Heart left ventricle (tissue), 16 donors: ENCODE data around the gene SLC23A2. TPM values are rescaled to one million over a fixed set of nuclear protein-coding genes. Genes with fewer than 3 reads are reported as not detected.

Experiments used
- ATAC-seq, 4 donors: fragments of 200-7000 bp; cut with Tn5 transposase; one replicate each; pipeline ENCODE4 v1.9.1; 2020 to 2022; ENCODE audit warnings: moderate library complexity in 4 of 4, mild to moderate bottlenecking in 3 of 4, moderate number of reproducible peaks in 1 of 4
- DNase-seq, 5 donors: peaks; one replicate each; pipeline ENCODE4 v3.0.0-alpha.2; 2020
- H3K27ac ChIP-seq, 12 donors: fragments of 200-600 bp; sonication (generic) in 4 of 12; one replicate each; pipeline versions ENCODE4 v1.5.0 to v1.8.0; 2016 to 2022; ENCODE audit warnings: mild to moderate bottlenecking in 2 of 12
- H3K27me3 ChIP-seq, 9 donors: fragments of 200-600 bp; sonication (generic) in 2 of 9; one replicate each; pipeline versions ENCODE4 v1.5.1 to v1.8.0; 2016 to 2022; ENCODE audit warnings: mild to moderate bottlenecking in 3 of 9
- H3K36me3 ChIP-seq, 9 donors: fragments of 200-600 bp; sonication (generic) in 2 of 9; one replicate each; pipeline versions ENCODE4 v1.5.0 to v1.8.0; 2018 to 2022; ENCODE audit warnings: mild to moderate bottlenecking in 2 of 9
- H3K4me1 ChIP-seq, 12 donors: fragments of 200-600 bp; sonication (generic) in 4 of 12; one replicate each; pipeline versions ENCODE4 v1.5.0 to v1.8.0; 2016 to 2022; ENCODE audit warnings: mild to moderate bottlenecking in 3 of 12
- H3K4me3 ChIP-seq, 12 donors: fragments of 200-600 bp; sonication (generic) in 4 of 12; one replicate each; pipeline versions ENCODE4 v1.5.0 to v1.8.0; 2017 to 2022; ENCODE audit warnings: mild to moderate bottlenecking in 9 of 12, moderate library complexity in 4 of 12
- H3K9me3 ChIP-seq, 12 donors: fragments of 200-600 bp; sonication (generic) in 4 of 12; one replicate each; pipeline versions ENCODE4 v1.5.0 to v1.8.0; 2016 to 2022; ENCODE audit warnings: mild to moderate bottlenecking in 1 of 12
- POLR2A ChIP-seq, 2 donors: fragments of 450-650 bp; IDR thresholded peaks; one replicate each; pipeline ENCODE4 v1.6.1; 2017; ENCODE audit warnings: antibody characterized with exemption in 2 of 2, mild to moderate bottlenecking in 2 of 2, moderate library complexity in 2 of 2
- WGBS, 4 donors: extraction: QIAGEN DNeasy Blood & Tissue Kit in 2 of 4; methylation state at CpG; one replicate each; pipeline versions ENCODE4 v1.1.5 to v1.1.7; 2013 to 2018; 5-methylcytosine and 5-hydroxymethylcytosine counted together
- intact Hi-C, 10 donors: fragments of 100-400 bp; cut with DNase I; formaldehyde crosslinking; loops; one replicate each; pipeline versions ENCODE4 v1.11.1 to v1.14.2; 2022
- polyA plus RNA-seq, 2 donors: library from polyadenylated mRNA; stranded (reverse); fragments of 200-250 nt; gene quantifications; one replicate each; pipeline ENCODE4 v1.2.3, GENCODE V29; 2013
- total RNA-seq, 9 donors: library from RNA; depleted of rRNA in 2 of 9; stranded (reverse); fragments of >200 nt in 2 of 9; fragmentation: NEBNext Ultra II Directional in 3 of 9; extraction: Animal tissue kit (Norgen Biotek cat#: 25700) in 3 of 9; gene quantifications; one replicate each; pipeline versions ENCODE4 v1.1.0 to v1.2.4, GENCODE V29; 2016 to 2023
- TF ChIP-seq, protein P1 (sequence below), 12 donors: fragments of 200-600 bp; sonication (generic) in 4 of 12; IDR thresholded peaks; one replicate each; pipeline versions ENCODE4 v1.5.0 to v1.8.0; 2018 to 2022; ENCODE audit warnings: antibody characterized with exemption in 12 of 12, mild to moderate bottlenecking in 5 of 12
- donor health status: ischemic (EF 13 %, LVEDD 7.1; RV severe dilation, severe dysfunction).
- donor health status: healthy with polysubstance abuse.
- donor health status: DM: no; HTN: yes; CAD: no.
- donor health status: DM: no; HTN: no; CAD: no.
- donor health status: ischemic (EF 25% LVEDD 6.9; RV normal size, moderate dysfunction).
- donor health status: ischemic (EF 25% LVEDD 5.7; RV mildly dilated, moderate dysfunction).
- donor health status: healthy.
- donor health status: DM: yes; HTN: yes; CAD: no.
- donor health status: ischemic (EF 35%, LVEDD 5.7; RV mildly dilated, moderate dysfunction).
- donor health status: nonischemic (EF 11% LVEDD 7.7; RV severe dilation, severe dysfunction).
- donor health status: DM: yes; HTN: yes; CAD: no.
- donor health status: PGD.
- donor health status: ischemic (EF 29% LVEDD 5.4; RV normal size, mild dysfunction).
- donor health status: nonischemic (EF 23%, LVEDD 6.1; RV moderate dilation, normal function).

SLC23A2 gene
- total and polyA plus RNA-seq, 11 donors = 3.0 to 18.7 (median 8.1) TPM

DNA sequence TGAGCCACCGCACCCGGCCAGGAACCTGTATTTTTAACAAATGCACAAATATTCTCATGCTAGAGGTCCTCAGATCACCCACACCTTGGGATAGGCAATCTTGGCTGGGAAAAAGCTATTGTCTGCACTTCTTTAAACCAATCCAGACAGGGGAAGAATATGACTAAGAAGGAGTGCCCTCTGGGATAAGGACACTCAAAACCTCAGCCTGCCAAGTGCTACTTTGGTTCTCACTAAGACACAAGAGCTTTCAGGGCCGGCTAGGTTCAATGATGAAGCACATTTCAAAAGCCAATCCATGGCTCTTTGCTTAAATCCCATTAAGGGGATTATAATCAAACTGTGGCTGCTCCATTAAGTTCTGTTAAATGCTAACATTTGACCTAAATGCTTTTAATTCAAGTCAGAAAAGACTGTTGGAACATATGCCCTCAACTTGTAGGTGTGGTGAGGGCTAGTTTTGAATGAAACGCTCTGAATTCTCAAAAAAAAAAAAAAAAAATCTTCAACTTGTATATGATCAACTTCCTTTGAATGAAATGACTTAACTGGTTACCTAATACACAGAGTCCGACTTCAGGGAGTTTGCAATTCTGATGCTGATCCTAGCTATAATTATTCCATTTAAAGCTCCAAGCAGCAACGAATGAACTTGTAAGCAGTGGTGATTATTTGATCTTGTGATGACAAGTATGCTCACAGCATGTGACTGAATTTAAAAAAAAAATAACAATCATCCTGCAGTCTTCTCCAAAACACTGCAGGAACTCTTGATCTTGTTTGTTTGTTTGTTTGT, 56.6 kb downstream of the SLC23A2 start:
- no peak overlapping the region for H3K4me3 ChIP-seq
- 72 to 75% (median 74%) methylated on average over 6 of the region's 6 CpGs for WGBS, 4 donors
- H3K4me1 ChIP-seq = peaks cover 0 to 34% (median 7%) of the 10 kb centered on the region in 12 donors
- no peak for DNase-seq
- no peaks in the 10 kb centered on the region for H3K9me3 ChIP-seq
- intact Hi-C loops = no loop called here
- H3K27ac ChIP-seq = no peak overlapping the region
- peaks cover 0 to 16% (median 0%) of the 10 kb centered on the region in 9 donors for H3K36me3 ChIP-seq
- H3K27me3 ChIP-seq = no peaks in the 10 kb centered on the region
- ATAC-seq = peak in 2 of 4 donors; percentile 55 to 73
- TF ChIP-seq, protein P1, sequence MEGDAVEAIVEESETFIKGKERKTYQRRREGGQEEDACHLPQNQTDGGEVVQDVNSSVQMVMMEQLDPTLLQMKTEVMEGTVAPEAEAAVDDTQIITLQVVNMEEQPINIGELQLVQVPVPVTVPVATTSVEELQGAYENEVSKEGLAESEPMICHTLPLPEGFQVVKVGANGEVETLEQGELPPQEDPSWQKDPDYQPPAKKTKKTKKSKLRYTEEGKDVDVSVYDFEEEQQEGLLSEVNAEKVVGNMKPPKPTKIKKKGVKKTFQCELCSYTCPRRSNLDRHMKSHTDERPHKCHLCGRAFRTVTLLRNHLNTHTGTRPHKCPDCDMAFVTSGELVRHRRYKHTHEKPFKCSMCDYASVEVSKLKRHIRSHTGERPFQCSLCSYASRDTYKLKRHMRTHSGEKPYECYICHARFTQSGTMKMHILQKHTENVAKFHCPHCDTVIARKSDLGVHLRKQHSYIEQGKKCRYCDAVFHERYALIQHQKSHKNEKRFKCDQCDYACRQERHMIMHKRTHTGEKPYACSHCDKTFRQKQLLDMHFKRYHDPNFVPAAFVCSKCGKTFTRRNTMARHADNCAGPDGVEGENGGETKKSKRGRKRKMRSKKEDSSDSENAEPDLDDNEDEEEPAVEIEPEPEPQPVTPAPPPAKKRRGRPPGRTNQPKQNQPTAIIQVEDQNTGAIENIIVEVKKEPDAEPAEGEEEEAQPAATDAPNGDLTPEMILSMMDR (IDR thresholded peaks at IDR 0.05) = no peak
- TF ChIP-seq POLR2A (IDR thresholded peaks at IDR 0.05) = no peak

DNA sequence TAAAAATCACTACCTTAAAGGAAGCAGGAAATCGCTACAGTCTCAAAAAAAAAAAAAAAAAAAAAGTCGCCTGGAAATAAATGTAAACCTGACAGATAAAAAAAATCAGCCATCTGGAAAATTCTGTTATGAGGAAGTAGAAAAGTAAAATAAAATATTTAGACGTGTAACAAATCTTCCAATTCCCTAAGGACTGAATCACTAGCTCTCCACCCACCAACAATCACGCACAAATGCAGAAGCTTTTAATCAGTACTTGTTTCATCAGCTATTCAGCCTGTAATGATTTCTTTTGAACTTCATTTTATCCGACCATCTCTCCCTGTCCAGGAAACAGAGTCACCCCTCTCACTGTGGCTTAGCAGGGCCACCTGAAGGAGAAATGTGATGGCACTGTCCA, 59.0 kb downstream of the SLC23A2 start:
- H3K27me3 ChIP-seq = no peaks in the 10 kb centered on the region
- TF ChIP-seq POLR2A (IDR thresholded peaks at IDR 0.05) = no peak
- no peak overlapping the region for H3K4me3 ChIP-seq
- 37 to 48% (median 42%) methylated on average over 5 of the region's 5 CpGs for WGBS, 4 donors
- peaks cover 0 to 25% (median 6%) of the 10 kb centered on the region in 12 donors for H3K4me1 ChIP-seq
- H3K27ac ChIP-seq = no peak overlapping the region
- no peaks in the 10 kb centered on the region for H3K9me3 ChIP-seq
- intact Hi-C loops = no loop called here
- peaks cover 0 to 10% (median 0%) of the 10 kb centered on the region in 9 donors for H3K36me3 ChIP-seq
- ATAC-seq (no peak), DNase-seq (no peak)

DNA sequence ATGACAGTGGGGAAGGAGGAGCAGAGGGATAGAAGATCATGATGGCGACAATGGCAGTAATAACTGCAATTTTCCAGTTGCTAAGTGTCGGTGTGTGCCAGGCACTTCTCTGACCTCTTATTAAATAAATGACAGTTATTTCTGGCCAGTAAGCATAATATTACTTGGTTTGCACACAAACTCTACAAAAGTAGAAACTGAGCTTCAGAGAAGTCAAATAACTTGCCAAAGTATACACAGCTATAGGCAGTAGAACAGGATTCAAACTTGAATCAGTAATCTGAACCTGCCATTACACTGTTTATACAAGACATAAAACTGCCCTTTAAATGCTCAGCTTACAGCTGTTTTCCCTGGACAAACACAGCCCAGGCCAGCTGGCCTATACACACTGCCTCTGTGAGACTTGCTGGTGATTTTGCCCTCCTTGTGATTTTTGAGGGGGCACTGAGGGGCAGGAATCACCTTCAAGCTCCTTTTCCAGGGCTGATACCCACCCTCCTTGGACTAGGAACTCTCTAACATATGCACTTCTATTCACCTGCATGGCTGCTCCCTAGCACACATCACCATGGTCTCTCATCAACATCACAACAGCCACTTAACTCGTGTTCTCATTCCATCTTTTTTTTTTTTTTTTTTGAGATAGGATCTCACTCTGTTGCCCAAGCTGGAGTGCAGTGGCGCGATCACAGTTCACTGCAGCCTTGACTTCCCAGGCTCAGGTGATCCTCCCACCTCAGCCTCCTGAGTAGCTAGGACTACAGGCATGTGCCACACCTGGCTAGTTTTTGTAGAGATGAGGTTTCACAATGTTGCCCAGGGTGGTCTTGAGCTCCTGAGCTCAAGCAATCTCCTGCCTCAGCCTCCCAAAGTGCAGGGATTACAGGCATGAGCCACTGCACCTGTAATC, 63.6 kb downstream of the SLC23A2 start:
- no peak overlapping the region for H3K4me3 ChIP-seq
- 75 to 80% (median 78%) methylated on average over 5 of the region's 5 CpGs for WGBS, 4 donors
- ATAC-seq (no peak), DNase-seq (no peak)
- peaks cover 0 to 11% (median 0%) of the 10 kb centered on the region in 9 donors for H3K36me3 ChIP-seq
- H3K27me3 ChIP-seq = no peaks in the 10 kb centered on the region
- H3K27ac ChIP-seq = no peak overlapping the region
- no peaks in the 10 kb centered on the region for H3K9me3 ChIP-seq
- intact Hi-C loops = no loop called here
- TF ChIP-seq, protein P1 (IDR thresholded peaks at IDR 0.05) = no peak
- TF ChIP-seq POLR2A (IDR thresholded peaks at IDR 0.05) = no peak
- peaks cover 0 to 10% (median 4%) of the 10 kb centered on the region in 12 donors for H3K4me1 ChIP-seq

DNA sequence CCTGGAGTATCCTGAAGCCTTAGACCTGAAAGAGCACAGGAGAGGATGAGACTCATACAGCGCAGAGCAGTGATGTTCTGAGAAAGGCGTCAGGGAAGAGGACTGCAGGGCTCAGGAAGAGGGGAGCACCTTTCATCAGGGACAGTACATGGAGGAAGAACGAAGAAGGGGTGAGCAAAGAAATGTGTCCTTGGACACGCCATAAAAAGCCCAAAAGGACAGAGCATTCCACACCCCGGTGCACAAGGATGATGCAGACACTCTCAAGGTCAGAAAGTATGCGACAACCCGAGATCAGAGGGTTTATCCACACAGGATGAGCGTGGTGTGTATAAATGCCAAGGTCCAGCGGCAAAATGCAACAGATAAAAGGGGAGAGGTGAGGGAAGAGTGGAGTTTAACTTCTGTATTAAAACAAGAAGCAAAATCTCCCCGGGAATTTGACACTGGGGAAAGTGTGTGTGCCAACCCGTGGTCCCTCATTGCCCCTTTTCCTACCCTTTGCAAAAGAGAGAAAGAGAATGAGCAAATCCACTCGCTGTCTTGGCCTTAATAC, 64.4 kb downstream of the SLC23A2 start:
- Histone ChIP-seq H3K4me3 (no peak overlapping the region), H3K9me3 (no peaks in the 10 kb centered on the region), H3K27me3 (no peaks in the 10 kb centered on the region), H3K36me3 (peaks cover 0 to 19% (median 5%) of the 10 kb centered on the region in 9 donors), H3K4me1 (peaks cover 0 to 5% (median 0%) of the 10 kb centered on the region in 12 donors), H3K27ac (no peak overlapping the region)
- WGBS, 4 donors = 87 to 89% (median 88%) methylated on average over 12 of the region's 12 CpGs
- intact Hi-C loops = no loop called here
- no peak for TF ChIP-seq POLR2A (IDR thresholded peaks at IDR 0.05)
- TF ChIP-seq, protein P1 (IDR thresholded peaks at IDR 0.05) = no peak
- ATAC-seq = no peak
- no peak for DNase-seq
